Neural progenitor cell (in vitro differentiated cells): ENCODE results near the gene ANKS1B.
"Not testable (repeated sequence)": the region's sequence is repeated elsewhere in the genome, so short reads cannot be mapped to it uniquely, and the experiment has no call there.

Experiments
- CTCF ChIP-seq: fragments of 200-600 bp; sonication (generic); IDR thresholded peaks from 2 replicates; pipeline ENCODE4 v1.5.1; 2017; ENCODE audit warnings: antibody characterized with exemption, mild to moderate bottlenecking
- EZH2 ChIP-seq: fragments of 200-600 bp; sonication (generic); IDR thresholded peaks from 2 replicates; pipeline ENCODE4 v1.6.1; 2017; ENCODE audit warnings: antibody characterized with exemption, mild to moderate bottlenecking, moderate library complexity

- TF ChIP-seq EZH2, CTCF: not testable (repeated sequence)
Observed at GRCh38 chr12:99237907-99238538, 746.7 kb downstream of the ANKS1B start.
